KMS-11 (cell line): ENCODE measurements around the gene MGAM2.

ENCODE experiments used
- H2AFZ ChIP-seq: fragments of 200-600 bp; sonication (generic); 2 replicates; pipeline ENCODE4 v1.6.1; 2016; ENCODE audit warnings: antibody characterized with exemption, mixed run types, low read depth
- H3K27ac ChIP-seq: fragments of 200-600 bp; sonication (generic); 2 replicates; pipeline ENCODE4 v1.6.1; 2016; ENCODE audit warnings: mild to moderate bottlenecking, mixed run types
- H3K27me3 ChIP-seq: fragments of 200-600 bp; sonication (generic); 2 replicates; pipeline ENCODE4 v1.6.1; 2017; ENCODE audit warnings: mild to moderate bottlenecking, low read depth, mixed run types, moderate library complexity; ENCODE audit not compliant: insufficient read depth
- H3K36me3 ChIP-seq: fragments of 200-600 bp; sonication (generic); 2 replicates; pipeline ENCODE4 v1.6.1; 2017; ENCODE audit warnings: mild to moderate bottlenecking, mixed run types; ENCODE audit not compliant: insufficient read depth
- H3K4me1 ChIP-seq: fragments of 200-600 bp; sonication (generic); 2 replicates; pipeline ENCODE4 v1.6.1; 2016; ENCODE audit warnings: mild to moderate bottlenecking, low read depth, mixed run types; ENCODE audit not compliant: poor library complexity, severe bottlenecking
- H3K4me2 ChIP-seq: fragments of 200-600 bp; sonication (generic); 2 replicates; pipeline ENCODE4 v1.7.0; 2016; ENCODE audit warnings: mild to moderate bottlenecking, mixed run types
- H3K4me3 ChIP-seq: fragments of 200-600 bp; sonication (generic); IDR thresholded peaks from 2 replicates; pipeline ENCODE4 v1.6.1; 2017; ENCODE audit warnings: low read depth, low read length, mixed read lengths; ENCODE audit not compliant: insufficient read depth
- H3K79me2 ChIP-seq: fragments of 200-600 bp; sonication (generic); 2 replicates; pipeline ENCODE4 v1.6.1; 2016; ENCODE audit warnings: low read depth, mixed run types; ENCODE audit not compliant: insufficient read depth
- H3K9ac ChIP-seq: fragments of 200-600 bp; sonication (generic); 2 replicates; pipeline ENCODE4 v1.6.1; 2016; ENCODE audit warnings: mild to moderate bottlenecking, mixed run types
- H4K20me1 ChIP-seq: fragments of 200-600 bp; sonication (generic); 2 replicates; pipeline ENCODE4 v1.6.1; 2016; ENCODE audit warnings: mild to moderate bottlenecking, mixed run types; ENCODE audit not compliant: insufficient read depth
- TF ChIP-seq, protein P1 (sequence below): fragments of 200-600 bp; sonication (generic); conservative IDR thresholded peaks from 2 replicates; pipeline ENCODE4 v1.6.1; 2017; ENCODE audit warnings: low read depth, mild to moderate bottlenecking, antibody characterized with exemption, low read length, moderate library complexity, mixed read lengths

The MGAM2 gene

DNA sequence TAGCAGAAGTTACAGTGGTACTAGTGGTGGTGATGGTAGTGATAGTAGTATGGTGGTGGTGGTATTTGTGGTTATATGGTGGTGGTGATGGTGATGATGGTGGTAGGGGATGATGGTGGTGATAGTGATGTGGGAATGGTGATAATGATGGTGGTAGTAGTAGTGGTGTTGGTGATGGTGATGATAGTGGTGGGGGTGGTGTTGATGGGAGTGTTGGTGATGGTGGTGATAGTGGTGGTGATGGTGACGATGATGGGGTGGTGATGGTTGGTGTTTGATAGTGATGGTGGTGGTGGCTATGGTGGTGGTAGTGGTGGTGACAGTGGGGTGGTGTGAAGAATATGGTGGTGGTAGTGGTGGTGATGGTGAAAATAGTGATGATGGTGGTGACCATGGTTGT, 27.9 kb upstream of the MGAM2 start:
- H3K4me3 ChIP-seq, result no peak overlapping the region
- H3K9ac ChIP-seq, result no peak overlapping the region
- H2AFZ ChIP-seq, result no peak overlapping the region
- no peak overlapping the region for H3K27ac ChIP-seq
- no peaks in the 10 kb centered on the region for H3K27me3 ChIP-seq
- H3K4me1 ChIP-seq, result no peaks in the 10 kb centered on the region
- TF ChIP-seq, protein P1, sequence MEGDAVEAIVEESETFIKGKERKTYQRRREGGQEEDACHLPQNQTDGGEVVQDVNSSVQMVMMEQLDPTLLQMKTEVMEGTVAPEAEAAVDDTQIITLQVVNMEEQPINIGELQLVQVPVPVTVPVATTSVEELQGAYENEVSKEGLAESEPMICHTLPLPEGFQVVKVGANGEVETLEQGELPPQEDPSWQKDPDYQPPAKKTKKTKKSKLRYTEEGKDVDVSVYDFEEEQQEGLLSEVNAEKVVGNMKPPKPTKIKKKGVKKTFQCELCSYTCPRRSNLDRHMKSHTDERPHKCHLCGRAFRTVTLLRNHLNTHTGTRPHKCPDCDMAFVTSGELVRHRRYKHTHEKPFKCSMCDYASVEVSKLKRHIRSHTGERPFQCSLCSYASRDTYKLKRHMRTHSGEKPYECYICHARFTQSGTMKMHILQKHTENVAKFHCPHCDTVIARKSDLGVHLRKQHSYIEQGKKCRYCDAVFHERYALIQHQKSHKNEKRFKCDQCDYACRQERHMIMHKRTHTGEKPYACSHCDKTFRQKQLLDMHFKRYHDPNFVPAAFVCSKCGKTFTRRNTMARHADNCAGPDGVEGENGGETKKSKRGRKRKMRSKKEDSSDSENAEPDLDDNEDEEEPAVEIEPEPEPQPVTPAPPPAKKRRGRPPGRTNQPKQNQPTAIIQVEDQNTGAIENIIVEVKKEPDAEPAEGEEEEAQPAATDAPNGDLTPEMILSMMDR, result no peak
- no peak overlapping the region for H3K4me2 ChIP-seq
- no peaks in the 10 kb centered on the region for H4K20me1 ChIP-seq
- no peaks in the 10 kb centered on the region for H3K36me3 ChIP-seq
- no peaks in the 10 kb centered on the region for H3K79me2 ChIP-seq

DNA sequence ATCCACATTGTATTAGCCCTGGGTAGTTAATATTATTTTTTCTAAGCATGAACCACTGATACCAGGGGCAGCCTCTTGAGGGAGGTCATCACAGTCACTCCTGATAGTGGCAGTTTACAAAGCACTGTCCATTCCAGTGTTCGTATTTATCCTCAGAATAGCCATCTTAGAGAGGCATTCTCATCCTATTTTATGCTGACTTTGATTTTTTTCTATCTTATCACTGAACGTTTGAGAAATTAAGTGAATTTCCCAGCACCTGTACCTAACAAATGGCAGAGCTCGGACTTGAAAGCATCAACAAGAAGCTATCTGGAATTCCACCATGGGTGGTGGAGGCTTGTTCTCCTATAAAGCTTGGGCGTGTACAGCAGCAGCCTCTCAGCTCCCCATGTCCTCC, 26.1 kb upstream of the MGAM2 start:
- Histone ChIP-seq H3K79me2 (no peaks in the 10 kb centered on the region), H3K4me3 (no peak overlapping the region), H3K36me3 (no peaks in the 10 kb centered on the region), H3K4me1 (no peaks in the 10 kb centered on the region), H4K20me1 (no peaks in the 10 kb centered on the region), H3K27me3 (no peaks in the 10 kb centered on the region), H2AFZ (no peak overlapping the region), H3K9ac (no peak overlapping the region), H3K4me2 (no peak overlapping the region), H3K27ac (no peak overlapping the region)
- TF ChIP-seq, protein P1, result no peak

DNA sequence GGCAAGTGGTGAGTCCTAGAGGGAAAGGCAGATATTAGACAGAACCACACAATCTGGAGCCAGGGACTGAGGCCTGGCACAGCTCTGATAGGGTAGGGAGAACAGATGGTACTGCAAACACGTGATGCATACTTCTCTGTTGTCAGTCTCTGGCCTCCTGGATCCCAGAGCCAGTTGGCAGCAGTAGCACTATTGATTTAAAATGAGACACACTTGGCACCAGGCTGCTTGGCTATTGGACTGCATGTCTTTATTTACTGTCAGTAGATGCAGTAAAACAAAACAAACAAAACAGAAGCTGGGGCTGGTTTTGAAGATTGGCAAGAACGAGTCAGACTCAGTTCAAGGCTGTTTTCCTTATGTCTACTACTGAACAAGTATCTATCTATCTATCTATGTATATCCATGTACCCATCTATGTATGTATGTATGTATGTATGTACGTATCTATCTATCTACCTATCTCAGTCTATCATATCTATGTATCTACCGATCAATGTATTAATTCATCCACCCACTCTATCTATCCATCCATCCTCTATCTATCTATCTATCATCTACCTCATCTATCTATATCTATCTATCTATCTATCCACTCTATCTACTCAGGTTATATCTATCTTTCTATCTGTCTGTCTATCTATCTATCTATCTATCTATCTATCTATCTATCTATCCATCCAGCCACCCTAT, 23.4 kb upstream of the MGAM2 start:
- H4K20me1 ChIP-seq, result no peaks in the 10 kb centered on the region
- no peak overlapping the region for H3K4me3 ChIP-seq
- H2AFZ ChIP-seq, result no peak overlapping the region
- no peak overlapping the region for H3K27ac ChIP-seq
- H3K79me2 ChIP-seq, result no peaks in the 10 kb centered on the region
- H3K27me3 ChIP-seq, result no peaks in the 10 kb centered on the region
- H3K4me2 ChIP-seq, result no peak overlapping the region
- H3K9ac ChIP-seq, result no peak overlapping the region
- H3K36me3 ChIP-seq, result no peaks in the 10 kb centered on the region
- H3K4me1 ChIP-seq, result no peaks in the 10 kb centered on the region
- TF ChIP-seq, protein P1, result no peak

DNA sequence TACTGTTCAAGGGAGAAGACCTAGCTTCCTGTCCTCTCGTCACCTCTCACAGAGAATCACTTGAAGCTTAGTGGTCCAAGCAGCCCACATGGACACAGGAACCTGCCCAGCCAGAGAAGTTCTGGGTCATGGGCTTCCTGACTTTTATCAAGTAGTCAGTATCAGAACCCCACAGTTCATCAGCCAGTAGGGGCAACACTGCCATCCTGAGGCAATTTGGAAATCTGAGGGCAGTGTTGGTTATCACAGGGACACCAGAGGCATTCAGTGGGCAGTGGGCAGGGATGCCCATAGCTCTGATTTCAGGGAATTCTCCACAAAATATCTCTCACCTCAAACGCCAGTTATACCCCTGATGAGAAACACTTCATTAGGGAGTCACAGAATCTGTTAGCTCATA, 22.5 kb upstream of the MGAM2 start:
- Histone ChIP-seq H3K4me1 (no peaks in the 10 kb centered on the region), H3K79me2 (no peaks in the 10 kb centered on the region), H3K9ac (no peak overlapping the region), H3K4me2 (no peak overlapping the region), H3K36me3 (no peaks in the 10 kb centered on the region), H3K27ac (no peak overlapping the region), H2AFZ (no peak overlapping the region), H4K20me1 (no peaks in the 10 kb centered on the region), H3K4me3 (no peak overlapping the region), H3K27me3 (no peaks in the 10 kb centered on the region)
- TF ChIP-seq, protein P1, result no peak
